Stimulated activated CD4-positive, alpha-beta T cell treated with anti-CD3 and anti-CD28 coated beads, Interleukin-1b, Interleukin-23, amount 100 ng/mL, for 48 hours (primary cell): ENCODE measurements around the gene ARIH2.
"Not testable (repeated sequence)": the region's sequence is repeated elsewhere in the genome, so short reads cannot be mapped to it uniquely, and the experiment has no call there.

ENCODE experiments used
- DNase-seq: peaks from one replicate; pipeline ENCODE4 v3.0.0-alpha.2; 2020

The ARIH2 gene

GRCh38 chr3:49004352-49005302 lies 86.0 kb downstream of the ARIH2 start:
- no peak for DNase-seq

DNA sequence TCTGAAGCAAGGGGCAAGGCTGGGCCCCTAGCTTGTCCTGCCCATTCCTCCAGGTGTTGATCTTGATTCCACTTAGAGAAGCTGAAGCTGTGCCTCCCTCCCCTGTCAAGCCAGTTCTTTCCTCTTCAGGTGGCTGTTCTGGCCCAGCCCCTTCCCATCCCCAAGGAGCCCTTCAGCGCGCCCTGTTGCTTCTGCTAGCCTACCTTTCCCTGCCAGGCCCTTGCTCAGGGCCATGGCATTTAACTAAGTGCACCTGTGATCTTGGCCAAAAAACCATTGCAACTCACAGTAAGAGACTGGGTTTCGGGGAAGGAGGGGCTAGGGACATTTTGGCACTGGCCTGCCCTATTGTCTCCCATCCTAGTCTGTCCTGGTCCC lies 86.7 kb downstream of the ARIH2 start:
- no peak for DNase-seq

DNA sequence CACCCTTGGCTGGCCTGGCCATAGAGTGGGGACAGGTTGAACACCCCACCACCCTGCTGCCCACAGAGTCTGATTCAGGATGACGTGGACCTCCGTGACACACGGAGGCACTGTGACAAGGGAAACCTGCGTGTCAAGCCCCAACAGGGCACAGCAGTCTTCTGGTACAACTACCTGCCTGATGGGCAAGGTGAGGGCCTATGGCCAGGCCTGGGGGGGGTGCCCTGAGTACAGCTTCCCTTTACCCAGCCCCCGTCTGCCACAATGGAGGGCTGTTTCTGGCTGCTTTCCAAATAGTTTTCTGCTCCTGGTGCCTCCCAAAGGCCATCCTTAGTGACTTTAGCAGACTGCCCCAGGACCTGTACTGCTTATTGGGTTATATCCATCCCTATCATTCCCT lies 87.4 kb downstream of the ARIH2 start:
- DNase-seq = no peak

- DNase-seq = no peak
Observed at GRCh38 chr3:49006408-49007067, 87.9 kb downstream of the ARIH2 start.

DNA sequence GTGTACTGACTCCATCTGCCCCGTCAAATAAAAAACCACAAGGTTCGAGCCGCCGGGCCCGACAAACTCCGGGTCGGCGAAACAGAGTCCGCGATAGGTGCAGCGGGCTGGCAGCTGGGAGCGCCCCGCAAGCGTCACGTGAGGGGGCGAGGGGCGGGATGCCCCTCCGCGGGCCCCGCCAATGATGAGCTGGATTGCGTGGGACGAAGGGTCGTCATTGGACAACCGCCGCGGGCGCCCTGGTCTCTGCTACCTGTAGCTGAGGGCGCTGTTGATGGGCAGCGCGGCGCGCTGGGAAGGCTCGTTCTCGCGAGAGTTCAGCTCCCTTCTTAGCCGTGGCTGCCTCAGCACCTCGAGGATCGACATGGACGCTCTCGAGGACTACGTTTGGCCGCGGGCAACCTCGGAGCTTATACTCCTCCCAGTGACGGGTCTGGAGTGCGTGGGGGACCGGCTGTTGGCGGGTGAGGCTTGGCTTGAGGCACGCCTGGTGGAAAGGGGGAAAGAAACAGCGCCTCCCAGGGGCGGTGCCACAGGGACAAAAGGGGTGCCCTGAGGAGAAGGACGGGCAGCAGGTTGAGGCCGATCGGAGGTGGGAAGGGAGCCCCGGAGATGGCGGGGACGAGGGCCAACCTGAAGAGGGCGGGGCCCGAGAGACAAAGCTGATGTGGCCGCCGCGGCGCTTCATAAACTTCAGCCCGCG lies 88.6 kb downstream of the ARIH2 start, which contains the start of gene WDR6:
Gene WDR6, plus strand, starts transcription at position 324 of the 703 bp plus-strand sequence. Its CDS starts 41 bp downstream, at position 365.
- DNase-seq = peak; percentile 99

DNA sequence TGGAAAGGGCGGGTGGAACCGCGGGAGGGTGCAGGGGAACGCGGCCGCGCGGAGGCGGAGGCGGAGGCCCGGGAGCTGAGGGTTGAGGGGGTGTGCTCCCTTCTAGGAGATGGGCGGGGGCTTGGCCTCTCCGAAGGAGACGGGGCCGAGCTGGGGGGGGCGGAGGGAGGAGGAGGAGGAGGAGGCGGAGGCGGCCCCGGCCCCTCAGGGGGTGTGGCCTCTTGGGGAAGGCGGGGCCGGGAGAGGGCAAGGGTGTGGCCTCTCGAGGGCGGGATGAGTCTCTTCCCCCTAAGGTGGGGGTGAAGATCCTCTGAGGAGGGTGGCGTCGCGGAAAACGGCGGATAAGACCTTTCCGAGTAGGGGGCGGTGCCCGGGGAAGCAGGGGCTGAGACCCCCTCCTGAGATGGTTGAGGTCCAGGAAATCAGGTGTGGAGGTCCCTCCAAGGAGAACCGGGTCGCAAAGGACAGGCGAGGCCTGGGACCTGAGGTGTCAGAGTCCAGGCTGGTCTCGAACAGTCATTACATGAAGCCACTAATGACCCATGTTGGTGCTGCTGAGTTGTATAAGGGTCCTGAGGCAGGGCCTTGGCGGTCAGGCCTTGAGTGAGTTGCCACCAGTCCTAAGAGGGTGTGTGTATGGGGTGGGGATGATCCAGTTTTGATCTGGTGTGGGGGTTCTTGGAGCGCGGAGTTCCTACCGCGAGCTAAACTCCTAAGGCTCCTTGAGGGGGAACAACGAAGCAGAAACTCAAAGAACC lies 89.3 kb downstream of the ARIH2 start:
- DNase-seq = peak; percentile 88

GRCh38 chr3:49008627-49009026 lies 90.0 kb downstream of the ARIH2 start:
- not testable (repeated sequence) for DNase-seq

DNA sequence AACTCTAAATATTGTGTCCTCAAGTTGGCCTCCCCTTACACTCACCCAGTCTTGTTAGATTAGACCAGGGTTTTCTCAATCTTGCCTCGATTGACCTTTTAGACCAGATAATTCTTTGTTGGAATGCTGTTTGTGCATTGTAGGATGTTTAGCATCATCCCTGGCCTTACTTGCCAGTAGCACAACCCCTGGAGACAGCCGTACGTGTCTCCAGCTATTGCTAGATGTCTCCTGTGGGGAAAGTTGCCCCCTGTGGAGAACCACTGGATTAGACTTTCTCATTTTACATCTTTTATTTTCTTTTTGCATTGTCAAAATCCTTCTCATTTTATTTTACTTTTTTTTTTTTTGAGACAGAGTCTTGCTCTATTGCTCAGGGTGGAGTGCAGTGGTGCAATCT lies 90.8 kb downstream of the ARIH2 start:
- DNase-seq = no peak

GRCh38 chr3:49012441-49013017 lies 93.9 kb downstream of the ARIH2 start:
- DNase-seq = no peak

DNA sequence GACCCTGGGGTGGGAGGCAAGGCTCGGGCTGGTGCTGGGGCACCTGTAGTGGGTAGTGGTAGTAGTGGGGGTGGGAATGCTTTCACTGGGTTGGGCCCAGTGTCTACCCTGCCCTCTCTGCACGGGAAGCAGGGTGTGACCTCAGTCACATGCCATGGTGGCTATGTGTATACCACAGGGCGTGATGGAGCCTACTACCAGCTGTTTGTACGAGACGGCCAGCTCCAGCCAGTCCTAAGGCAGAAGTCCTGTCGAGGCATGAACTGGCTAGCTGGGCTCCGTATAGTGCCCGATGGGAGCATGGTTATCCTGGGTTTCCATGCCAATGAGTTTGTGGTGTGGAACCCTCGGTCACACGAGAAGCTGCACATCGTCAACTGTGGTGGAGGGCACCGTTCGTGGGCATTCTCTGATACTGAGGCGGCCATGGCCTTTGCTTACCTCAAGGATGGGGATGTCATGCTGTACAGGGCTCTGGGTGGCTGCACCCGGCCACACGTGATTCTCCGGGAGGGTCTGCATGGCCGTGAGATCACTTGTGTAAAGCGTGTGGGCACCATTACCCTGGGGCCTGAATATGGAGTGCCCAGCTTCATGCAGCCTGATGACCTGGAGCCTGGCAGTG lies 94.6 kb downstream of the ARIH2 start:
- DNase-seq = no peak

DNA sequence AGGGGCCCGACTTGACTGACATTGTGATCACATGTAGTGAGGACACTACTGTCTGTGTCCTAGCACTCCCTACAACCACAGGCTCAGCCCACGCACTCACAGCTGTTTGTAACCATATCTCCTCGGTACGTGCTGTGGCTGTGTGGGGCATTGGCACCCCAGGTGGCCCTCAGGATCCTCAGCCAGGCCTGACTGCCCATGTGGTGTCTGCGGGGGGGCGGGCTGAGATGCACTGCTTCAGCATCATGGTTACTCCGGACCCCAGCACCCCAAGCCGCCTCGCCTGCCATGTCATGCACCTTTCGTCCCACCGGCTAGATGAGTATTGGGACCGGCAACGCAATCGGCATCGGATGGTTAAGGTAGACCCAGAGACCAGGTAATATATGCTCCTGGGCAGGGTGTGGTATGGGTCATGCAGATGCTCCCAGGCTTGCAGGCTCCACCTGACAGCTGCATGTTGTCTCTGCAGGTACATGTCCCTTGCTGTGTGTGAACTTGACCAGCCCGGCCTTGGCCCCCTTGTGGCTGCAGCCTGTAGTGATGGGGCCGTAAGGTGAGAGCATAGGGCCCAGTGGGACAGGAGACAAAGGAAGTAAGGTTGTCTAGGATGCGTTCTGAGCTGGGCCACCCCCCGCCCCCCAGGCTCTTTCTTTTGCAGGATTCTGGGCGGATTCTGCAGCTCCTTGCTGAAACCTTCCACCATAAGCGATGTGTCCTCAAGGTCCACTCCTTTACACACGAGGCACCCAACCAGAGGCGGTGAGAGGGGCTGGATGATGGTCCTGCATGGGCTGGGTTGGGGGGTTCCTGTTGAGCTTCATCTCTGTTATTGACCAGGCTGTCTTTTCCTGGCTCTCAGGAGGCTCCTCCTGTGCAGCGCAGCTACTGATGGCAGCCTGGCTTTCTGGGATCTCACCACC lies 95.4 kb downstream of the ARIH2 start:
- DNase-seq = peak; percentile 56

GRCh38 chr3:49015072-49015471 lies 96.4 kb downstream of the ARIH2 start:
- no peak for DNase-seq

DNA sequence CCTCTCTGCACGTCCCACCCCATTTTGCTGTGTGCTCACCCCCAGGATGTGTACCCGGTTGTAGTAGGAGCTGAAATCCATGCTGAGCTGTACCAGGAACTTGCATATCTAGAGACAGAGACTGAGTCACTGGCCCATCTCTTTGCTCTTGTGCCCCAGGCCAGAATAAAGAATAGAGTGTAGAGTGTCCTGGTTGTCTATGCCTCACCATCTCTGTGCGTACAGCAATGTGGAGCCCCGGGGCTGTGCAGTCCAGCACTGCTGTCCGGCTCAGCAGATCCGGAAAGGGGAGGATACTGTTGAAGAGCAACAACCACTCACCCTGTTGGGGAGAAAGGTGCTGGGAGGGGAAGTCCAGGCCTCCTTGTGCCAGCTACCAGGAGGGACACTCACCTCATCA lies 97.1 kb downstream of the ARIH2 start:
- no peak for DNase-seq

- no peak for DNase-seq
Observed at GRCh38 chr3:49016414-49017228, 98.0 kb downstream of the ARIH2 start.

DNA sequence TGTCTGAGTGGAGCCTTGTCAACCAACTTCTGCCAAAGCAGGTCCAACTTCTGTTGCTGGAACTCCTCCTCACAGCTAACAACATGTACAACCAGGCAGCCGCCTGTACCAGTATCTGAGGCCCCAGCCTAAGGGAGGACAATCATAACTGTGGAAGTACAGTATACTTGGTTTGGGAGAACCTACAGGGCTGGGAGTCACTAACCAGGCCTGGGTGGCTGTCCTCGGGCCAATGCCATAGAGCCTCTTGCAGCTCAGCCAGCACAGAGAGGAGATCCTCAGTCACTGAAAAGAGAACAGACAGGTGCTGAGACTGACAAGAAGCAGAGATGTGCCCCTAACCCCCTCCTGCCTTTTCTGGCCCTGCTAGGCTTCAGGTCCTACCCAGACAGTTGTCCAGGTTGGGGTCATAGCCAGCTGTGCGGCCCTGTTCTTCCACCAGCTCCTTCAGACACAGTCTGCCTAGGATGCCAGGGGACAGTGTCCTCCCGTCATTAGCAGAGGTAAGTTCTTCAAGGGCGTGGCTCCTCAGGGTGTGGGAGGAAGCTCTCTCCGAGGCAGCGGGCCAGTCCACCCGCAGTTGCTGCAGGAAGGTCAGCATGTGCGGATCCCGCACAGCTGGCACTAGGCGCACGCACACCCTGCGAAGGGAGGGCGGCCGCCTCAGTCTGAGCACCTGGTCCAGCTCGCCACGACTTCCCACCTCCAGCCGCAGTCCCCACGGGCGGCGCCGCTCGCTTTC lies 98.8 kb downstream of the ARIH2 start:
- DNase-seq = no peak

DNA sequence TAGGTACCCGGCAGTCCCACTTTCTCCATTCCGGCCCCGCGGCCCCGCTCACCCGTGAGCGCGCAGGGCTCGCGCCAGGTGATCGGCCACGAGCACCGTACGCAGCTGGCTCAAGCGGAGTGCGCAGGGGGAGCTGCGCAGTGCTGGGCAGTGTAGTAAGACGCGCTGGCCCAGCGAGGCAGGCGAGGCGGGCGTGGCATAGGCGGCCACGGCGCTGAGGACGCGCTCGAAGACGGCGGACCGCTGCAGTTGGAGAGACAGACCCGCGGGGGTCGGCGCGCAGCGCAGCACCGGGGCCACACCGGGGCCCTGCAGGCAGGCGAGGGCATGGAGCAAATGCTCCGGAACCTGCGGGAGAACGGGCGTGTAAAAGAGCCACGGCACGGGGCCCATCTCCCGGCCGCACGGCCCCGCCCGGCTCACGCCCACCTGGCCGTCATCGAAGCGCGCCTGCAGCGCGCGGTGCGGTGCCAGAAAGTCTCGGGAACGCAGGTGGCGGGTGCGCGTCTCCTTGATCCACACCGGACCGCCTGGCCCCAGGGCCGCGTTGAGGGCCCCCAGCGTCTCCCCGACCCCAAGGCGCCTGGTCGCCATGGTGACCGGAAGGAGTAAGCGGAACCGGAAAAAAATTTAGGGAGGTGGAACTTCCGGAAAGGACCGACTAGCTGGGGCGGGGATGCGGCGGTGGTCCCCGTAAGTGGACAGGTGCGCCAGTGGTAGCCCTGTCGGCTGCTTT lies 99.5 kb downstream of the ARIH2 start, which contains the start of gene DALRD3:
Gene DALRD3, minus strand, starts transcription at position 610 of the 736 bp plus-strand sequence. Its CDS starts 16 bp downstream, at position 594.
- DNase-seq = peak; percentile 53

DNA sequence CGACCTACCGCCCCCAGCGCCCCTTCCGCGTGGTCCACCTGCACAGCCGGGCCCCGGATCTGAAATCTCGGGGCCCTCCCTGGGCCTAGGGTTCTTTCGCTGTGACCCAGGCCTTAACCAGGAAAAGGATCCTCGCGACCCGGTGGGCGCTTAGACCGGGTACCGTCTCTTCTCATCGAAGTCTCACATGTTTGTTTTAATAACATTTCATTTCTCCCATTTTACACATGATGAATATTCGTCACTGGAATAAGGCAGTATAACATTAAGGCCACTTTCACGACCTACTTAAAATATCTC lies 100.0 kb downstream of the ARIH2 start:
- DNase-seq = no peak

DNA sequence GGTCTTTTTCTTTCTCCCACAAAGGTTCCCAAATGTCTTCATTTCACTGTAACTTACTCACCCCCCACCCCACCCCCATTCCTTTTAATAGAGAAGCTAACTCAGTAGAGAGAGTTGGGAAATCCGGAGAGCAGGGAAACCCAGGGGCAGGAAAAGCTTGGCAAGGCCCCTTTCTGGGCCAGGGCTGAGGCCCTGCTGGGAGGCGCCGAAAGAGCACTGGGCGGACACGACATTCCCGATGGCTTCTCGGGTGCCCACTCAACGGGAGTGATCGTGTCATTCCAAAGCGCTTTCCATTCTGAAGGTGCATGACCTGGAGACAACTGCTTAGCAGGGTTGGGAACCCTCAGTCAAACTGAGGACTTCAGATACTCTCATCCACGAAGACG lies 101.3 kb downstream of the ARIH2 start:
- DNase-seq = no peak
